Forelimb muscle (tissue), 1 donor: ENCODE data around the gene NCSTN. TPM values are rescaled to one million over a fixed set of nuclear protein-coding genes. Genes with fewer than 3 reads are reported as not detected.

Experiments used
- DNase-seq: peaks from one replicate; pipeline ENCODE4 v3.0.0-alpha.2; 2013; ENCODE audit warnings: low read depth
- polyA plus RNA-seq: library from polyadenylated mRNA; unstranded; fragments of 120-200 nt; gene quantifications from one replicate; pipeline ENCODE4 v1.2.1, GENCODE V29; 2013; ENCODE audit not compliant: insufficient read length

The NCSTN gene
- polyA plus RNA-seq, 1 donor: 95.4 TPM

- DNase-seq: no peak
Measured at GRCh38 chr1:160351629-160352028, 8.4 kb downstream of the NCSTN start.

GRCh38 chr1:160352555-160352954 is 9.4 kb downstream of the NCSTN start:
- no peak for DNase-seq

- DNase-seq: no peak
Measured at GRCh38 chr1:160353223-160353622, 10.0 kb downstream of the NCSTN start.

GRCh38 chr1:160354388-160354985 is 11.3 kb downstream of the NCSTN start:
- DNase-seq: no peak

GRCh38 chr1:160357286-160358002 is 14.3 kb downstream of the NCSTN start:
- DNase-seq: no peak

GRCh38 chr1:160358073-160358472 is 14.9 kb downstream of the NCSTN start:
- DNase-seq: no peak

- DNase-seq: no peak
Measured at GRCh38 chr1:160359559-160360226, 16.5 kb downstream of the NCSTN start.

GRCh38 chr1:160360227-160360695 is 17.1 kb downstream of the NCSTN start:
- no peak for DNase-seq

- no peak for DNase-seq
Measured at GRCh38 chr1:160361199-160361598, 18.0 kb downstream of the NCSTN start.

GRCh38 chr1:160361814-160362167 is 18.6 kb downstream of the NCSTN start:
- no peak for DNase-seq

- no peak for DNase-seq
Measured at GRCh38 chr1:160362168-160362957, 19.2 kb downstream of the NCSTN start.

- no peak for DNase-seq
Measured at GRCh38 chr1:160363010-160363409, 19.8 kb downstream of the NCSTN start.

GRCh38 chr1:160363951-160364735 is 21.0 kb downstream of the NCSTN start:
- no peak for DNase-seq

GRCh38 chr1:160365325-160365724 is 22.1 kb downstream of the NCSTN start:
- DNase-seq: no peak

GRCh38 chr1:160366731-160367515 is 23.7 kb downstream of the NCSTN start, which contains the start of gene NHLH1:
NHLH1 (plus strand) TSS chr1:160367071; CDS start chr1:160370732, 3,661 bp downstream.
- DNase-seq: no peak

GRCh38 chr1:160367516-160367900 is 24.3 kb downstream of the NCSTN start:
- DNase-seq: no peak

- DNase-seq: no peak
Measured at GRCh38 chr1:160367934-160368923, 25.0 kb downstream of the NCSTN start.

GRCh38 chr1:160369087-160369486 is 25.9 kb downstream of the NCSTN start:
- no peak for DNase-seq
